ENCODE measurements around the gene CAMK2A.

The CAMK2A gene

DNA sequence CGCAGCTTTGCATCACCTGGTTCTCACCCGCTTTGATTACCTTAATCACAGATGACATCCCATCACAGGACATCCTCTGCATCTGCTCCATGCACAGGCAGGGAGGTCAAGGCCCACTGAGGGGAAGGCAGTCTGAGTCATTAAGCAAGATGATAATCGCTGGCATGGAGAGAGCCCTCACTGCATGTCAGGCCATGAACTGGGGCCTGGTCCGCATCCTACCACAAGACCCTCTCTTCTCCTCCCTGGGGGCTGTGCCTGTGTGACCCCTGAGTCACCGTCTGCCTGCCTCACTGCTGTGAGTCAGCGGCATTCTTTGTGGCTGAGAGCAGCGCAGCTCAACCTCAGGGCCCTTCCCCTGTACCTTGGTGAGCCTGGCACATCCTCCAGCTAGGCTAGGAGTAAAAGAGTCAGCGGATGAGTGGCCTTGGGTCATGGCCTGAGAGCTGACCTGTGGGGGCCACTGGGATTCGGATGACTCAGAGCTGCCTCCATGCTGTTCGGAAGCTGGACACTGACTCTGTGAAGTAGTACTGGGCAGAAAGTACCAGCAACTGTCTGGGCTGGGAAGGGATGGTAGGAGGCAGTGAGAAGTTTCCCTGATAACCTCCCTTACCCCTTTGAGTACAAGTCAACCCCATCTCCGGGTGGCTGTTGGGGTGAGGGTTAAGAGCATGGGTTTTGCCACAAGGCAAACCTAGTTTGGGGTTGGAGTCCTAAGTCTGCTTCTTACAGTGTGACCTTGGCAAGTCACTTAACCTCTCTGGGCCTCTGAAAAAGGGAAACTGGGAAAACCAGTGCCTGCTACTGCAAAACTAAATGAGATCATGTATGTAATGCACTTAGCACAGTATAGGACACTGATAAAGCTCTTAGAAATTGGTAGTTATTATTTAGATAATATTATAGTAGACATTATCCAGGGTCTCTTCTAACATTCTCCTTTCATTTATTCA is 27.8 kb upstream of the CAMK2A start:
- no peak for DNase-seq (ENCODE audit: low read depth in 3 of 3, low spot score in 1 of 3)

GRCh38 chr5:150316320-150316719 is 26.7 kb upstream of the CAMK2A start:
- DNase-seq (ENCODE audit: low read depth in 3 of 3, low spot score in 1 of 3): no peak

- DNase-seq (ENCODE audit: low read depth in 3 of 3, low spot score in 1 of 3): no peak
Measured at GRCh38 chr5:150315245-150315644, 25.7 kb upstream of the CAMK2A start.

DNA sequence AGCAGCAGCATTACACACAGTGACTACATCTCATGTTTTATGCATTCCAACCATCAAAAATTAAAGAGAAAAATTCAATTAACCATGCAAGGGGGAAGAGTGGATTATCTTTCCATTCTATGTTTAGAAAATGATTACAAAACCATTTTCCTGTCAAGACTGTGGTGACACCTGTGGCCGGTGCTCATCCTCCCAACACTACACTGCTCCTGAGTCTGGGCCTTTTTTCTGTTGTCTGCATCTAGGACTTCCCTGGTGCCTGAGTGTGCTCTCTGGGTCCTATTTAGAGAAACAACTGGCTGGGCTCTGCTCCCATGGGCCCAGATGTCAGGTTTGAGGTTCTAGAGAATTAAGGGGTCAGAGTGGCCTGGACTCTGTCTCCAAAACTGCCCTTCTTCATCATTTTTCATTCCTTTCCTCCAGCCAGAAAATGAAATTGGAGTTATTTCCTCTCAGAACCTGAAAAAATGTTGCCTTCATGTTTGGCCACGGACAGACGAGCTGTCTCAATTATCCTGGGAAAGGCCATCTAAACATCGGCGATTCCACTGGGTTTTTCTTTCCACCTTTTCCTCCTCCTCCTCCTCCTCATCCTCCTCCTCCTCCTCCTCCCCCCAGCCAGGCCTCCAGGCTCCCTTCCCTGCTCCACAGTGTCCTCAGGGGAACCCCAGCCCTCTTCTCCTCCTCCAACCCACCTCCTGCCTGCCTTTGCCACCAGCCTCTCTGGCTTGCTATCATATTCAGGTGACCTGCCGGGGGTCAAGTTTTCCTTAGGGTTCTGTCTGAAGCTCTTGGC is 24.5 kb upstream of the CAMK2A start:
- DNase-seq (ENCODE audit: low read depth in 3 of 3, low spot score in 1 of 3): no peak

- DNase-seq (ENCODE audit: low read depth in 3 of 3, low spot score in 1 of 3): no peak
Measured at GRCh38 chr5:150313501-150313900, 23.9 kb upstream of the CAMK2A start.

DNA sequence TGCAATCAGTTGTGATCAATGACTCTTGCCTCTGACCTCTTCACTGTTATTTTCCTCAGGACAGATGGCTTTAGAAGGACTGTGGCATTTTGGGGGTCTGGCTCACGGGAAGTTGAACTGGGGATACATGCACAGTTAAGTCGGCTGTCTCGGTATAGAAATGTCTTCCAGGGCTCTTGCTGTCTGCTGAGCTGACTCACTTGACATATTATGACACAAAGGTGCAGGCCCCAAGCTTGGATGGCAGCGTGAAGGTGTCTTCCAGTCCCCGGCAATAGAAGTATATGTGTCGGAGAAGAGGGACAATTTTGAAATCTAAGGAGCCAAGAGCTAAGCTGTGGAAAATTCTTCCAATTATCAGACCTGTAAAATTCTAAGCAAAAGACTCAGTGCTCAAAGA is 22.9 kb upstream of the CAMK2A start:
- DNase-seq (ENCODE audit: low read depth in 3 of 3, low spot score in 1 of 3): no peak

DNA sequence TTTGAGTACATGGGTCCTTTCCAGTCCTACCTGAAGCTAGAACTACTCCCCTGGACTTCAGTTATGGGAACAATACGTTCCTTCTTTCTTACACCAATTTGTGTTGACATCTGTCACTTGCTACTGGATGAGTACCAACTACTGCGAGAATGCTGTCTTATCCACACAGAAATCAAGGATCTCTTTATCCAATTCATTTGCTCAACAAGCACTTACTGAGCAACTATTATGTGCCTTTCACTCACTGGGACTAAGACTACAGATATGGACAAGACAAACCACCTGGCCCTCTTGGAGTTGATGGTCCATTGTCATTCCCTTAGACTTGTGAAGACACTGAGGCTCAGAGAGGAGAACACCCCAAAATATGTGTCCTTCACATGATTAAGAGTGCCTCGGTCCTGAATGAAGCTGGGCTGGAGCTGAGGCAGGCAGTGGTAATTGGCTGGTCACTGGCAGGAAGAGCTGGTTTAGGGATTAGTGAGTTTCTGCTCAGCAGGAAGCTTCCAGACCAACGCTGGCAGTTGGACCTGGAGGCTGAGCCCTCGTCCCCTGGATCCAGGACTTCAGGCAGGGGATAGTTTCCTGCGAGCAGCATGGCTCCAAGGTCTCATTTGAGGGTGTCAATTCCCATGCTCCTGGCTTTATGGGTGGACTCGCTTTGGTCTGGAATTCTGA is 21.6 kb upstream of the CAMK2A start:
- DNase-seq (ENCODE audit: low read depth in 3 of 3, low spot score in 1 of 3): no peak

DNA sequence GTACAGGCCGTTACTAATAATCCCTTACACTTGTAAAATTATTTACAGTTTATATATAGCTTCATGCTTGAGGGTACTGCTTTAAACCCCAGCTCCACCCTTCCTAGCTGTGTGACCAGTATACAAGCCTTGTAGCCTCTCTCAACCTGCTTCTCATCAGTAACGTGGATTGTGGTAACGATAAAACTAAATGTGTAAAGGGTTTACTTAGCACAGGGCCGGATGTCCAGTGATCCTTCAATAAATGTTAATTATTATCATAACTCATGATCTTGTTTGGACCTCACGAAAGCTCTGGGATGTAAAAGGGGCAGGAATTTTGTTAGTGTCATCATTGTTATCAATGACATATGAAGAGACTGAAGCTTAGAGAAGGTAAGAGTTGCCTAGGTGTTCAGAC is 20.7 kb upstream of the CAMK2A start:
- no peak for DNase-seq (ENCODE audit: low read depth in 3 of 3, low spot score in 1 of 3)

DNA sequence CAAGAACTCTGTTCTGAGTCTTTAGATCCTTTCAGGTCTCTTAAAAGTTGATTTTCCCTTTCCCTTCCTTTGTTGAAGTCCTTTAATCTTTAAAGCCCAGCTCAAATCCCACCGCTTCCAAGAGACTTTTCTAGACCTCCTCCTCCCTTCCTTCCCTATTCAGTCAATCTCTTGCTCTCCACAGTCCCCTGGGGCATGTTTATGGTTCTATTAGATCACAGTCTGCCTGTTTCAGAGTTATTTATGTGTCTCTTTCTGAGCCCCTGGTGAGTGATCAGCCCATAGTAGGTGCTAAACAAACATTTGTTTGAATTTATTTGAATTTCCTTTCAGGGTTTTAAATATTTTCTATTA is 20.3 kb upstream of the CAMK2A start:
- DNase-seq (ENCODE audit: low read depth in 3 of 3, low spot score in 1 of 3): no peak

DNA sequence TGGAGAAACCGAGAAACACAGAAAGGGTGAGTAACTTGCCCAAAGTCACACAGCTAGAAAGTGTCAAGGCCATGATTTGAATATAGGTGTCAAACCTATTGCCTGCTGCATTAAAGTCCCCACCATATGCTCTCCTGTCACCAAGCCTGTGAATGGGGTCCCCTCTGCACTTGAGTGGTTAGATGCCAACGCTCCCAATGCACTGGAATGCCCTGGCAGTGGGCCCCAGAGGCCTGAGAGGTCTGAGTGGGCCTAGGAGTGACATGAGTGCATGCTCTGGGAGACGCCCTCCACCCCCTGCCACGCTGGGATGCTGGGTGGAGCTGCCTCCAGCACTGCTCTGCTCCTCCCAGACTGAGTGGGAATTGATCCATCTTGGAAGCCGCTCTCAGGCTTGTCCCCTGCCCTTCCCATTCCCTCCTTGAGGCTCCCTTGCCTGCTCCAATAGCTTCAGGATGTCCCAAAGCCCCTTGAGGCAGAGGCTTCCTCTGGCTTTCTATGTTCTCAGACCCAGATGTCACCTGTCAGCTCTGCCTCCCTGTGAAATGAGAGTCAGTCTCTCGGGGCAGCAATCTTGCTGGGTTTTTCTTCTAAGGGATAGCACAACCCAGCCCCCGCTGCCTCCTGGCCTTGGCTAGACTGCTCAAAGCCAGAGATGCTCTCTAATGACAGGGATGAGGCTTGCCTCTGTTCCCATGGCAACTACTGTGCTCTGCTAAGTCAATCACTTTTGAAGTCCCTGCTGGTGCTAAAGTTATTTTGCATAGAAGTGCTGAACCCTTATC is 19.7 kb upstream of the CAMK2A start:
- DNase-seq (ENCODE audit: low read depth in 3 of 3, low spot score in 1 of 3): no peak

GRCh38 chr5:150307617-150308426 is 18.2 kb upstream of the CAMK2A start:
- DNase-seq (ENCODE audit: low read depth in 3 of 3, low spot score in 1 of 3): no peak

- no peak for DNase-seq (ENCODE audit: low read depth in 3 of 3, low spot score in 1 of 3)
Measured at GRCh38 chr5:150306775-150307174, 17.2 kb upstream of the CAMK2A start.

DNA sequence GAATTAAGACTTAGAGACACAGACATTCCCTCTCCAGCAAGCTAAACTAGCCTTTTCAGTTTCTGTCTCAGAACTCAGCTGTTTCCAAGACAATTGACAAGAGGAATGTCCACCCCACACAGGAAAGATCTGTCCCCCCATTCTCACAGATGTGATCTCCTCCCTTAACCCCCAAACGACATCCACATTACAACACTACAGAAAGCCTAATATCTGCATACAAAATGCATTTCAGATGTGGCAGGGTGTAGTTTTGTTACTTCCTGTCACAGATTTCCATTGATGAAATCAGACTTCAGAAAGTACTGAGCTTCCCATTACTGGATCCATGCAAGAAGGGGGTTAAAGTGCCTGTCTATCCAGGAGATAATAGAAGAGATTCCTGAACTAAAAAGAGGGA is 16.0 kb upstream of the CAMK2A start:
- DNase-seq (ENCODE audit: low read depth in 3 of 3, low spot score in 1 of 3): no peak

- no peak for DNase-seq (ENCODE audit: low read depth in 3 of 3, low spot score in 1 of 3)
Measured at GRCh38 chr5:150305095-150305494, 15.5 kb upstream of the CAMK2A start.

DNA sequence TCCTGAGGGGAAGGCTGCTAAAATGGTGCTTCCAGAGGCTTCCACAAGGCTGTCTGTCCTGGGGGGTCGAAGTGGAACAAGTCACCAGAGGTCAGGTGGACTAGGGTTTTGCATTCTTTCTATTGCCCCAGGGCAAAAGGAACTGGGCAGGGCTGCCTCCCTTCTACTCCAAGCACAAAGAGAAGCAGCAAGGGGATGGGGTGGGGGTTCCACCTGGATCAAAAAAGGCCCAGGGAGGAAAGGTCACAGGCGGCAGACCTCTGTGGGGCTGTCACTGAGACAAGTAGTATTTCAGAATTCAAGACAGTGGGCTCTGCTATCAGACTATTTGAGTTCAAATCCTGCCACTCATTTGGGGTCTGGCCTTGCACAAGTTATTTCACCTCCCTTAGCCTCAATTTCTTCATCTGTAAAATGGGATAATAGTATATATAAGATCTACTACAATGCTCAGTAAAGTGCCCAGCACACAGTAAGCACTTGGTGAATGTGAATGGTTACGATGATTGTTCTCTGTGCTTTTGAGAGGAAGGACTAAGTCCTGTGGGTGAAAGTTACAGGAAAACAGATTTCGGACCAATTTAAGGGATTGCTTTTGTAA is 15.0 kb upstream of the CAMK2A start:
- no peak for DNase-seq (ENCODE audit: low read depth in 3 of 3, low spot score in 1 of 3)

DNA sequence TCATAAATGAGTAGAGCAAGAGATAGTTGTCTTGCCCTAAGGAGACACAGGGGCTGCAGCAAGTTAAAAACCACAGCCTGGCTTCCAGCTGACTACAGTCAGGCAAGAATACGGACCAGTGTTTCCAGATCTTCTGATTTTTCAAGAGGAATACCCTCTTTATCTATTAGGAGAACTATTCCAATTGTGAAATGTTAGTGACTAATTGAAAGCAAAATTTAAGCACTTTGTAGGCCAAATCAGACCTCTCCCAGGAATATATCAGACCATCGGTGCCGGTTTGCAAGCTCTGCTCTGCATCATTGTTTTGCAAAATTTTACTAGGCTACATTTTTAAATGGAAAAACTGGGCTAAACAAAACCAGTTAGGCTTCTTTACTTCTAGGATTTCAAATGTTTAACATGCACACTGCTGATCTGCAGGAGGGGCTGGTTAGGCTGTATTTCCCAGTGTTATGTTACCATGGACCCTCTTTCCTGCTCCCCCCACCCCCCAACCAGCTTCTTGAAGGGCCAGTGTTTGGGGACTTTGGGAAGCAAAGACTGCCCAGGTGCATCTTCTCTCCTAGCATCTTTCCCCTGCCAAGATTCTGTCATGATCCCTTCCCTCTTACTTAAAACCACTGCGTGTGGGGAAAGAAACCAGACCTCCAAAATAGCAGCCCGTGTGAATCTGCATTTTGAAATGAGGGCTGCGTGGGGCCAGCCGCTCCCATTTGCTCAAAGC is 14.2 kb upstream of the CAMK2A start:
- DNase-seq (ENCODE audit: low read depth in 3 of 3, low spot score in 1 of 3): no peak

DNA sequence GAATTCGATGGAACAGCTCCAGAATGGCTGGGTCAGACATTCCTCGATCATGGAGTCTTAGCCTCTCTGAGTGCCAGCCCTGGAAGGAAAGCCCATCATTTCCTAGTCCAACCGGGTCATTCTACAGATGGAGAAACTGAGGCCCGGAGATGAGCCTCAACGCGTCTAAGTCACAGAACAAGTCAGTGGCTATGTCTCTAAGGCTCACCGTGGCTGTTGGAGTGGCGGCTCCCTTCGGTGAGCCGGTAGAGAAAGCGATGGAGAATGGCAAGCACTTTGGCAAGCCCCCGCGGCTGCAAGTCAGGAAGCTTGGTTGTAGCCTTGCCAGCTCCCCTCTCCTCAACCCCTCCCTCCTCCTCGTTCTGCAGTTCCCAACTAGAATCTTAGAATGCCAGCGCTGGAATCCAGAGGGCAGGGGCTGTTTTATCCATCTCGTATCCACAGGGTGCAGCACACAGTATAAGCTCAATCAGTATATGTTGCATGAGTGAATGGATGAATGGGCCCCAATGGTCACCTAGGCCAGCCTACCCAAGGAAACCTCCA is 13.6 kb upstream of the CAMK2A start:
- no peak for DNase-seq (ENCODE audit: low read depth in 3 of 3, low spot score in 1 of 3)

DNA sequence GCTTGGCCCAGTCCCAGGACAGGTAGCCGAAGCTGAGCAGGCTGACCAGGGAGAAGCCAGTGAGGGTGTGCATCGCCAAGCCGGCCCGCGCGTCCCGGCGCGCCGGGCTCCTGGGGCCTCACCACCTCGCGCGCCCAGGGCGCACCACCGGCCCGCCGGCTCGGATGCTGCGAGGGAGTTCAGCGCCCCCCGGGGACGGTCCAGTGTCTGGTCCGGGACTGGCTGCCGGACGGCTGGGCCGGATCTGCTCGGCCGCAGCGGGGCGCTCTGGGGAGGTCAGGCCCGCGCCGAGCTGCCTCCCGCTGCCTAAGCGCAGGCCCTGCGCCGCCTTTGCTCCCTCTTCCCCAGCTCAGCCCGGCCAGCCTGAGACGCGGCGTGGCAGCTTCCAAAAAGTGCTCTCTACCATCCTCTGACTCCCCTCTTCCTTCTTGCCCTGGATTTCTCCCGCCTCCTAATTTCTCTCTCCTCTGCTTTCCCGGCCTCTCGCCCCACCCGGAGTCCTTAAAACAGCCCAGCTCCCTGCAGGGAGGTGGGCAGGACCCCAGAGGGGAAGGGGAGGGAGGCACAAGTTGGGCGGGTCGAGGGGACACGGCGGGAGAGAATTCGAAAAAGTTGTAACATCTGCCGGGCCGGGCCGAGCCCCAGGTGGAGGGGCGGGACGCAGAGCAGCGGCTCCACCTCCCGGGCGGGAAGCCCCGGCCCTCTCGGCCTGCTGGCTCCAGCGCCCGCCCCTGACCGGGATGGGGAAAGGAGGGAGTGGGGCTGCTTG is 12.9 kb upstream of the CAMK2A start, which contains the start of gene ARSI:
TSS of gene ARSI (minus strand) at position 605 of the 769 bp plus-strand sequence. CDS start at position 73, 532 bp downstream.
- DNase-seq (ENCODE audit: low read depth in 3 of 3, low spot score in 1 of 3): no peak
